Stomach smooth muscle (tissue), 2 donors: ENCODE measurements around the gene MAPT.
"Not testable (repeated sequence)": the region's sequence is repeated elsewhere in the genome, so short reads cannot be mapped to it uniquely, and the experiment has no call there.

Experiments used
- H3K27ac ChIP-seq: one replicate; pipeline ENCODE4 v1.7.0; 2013; ENCODE audit warnings: mild to moderate bottlenecking, low read length, inconsistent platforms
- H3K27me3 ChIP-seq, 2 donors: one replicate each; pipeline ENCODE4 v1.7.0; 2013; ENCODE audit warnings: low read length in 2 of 2; ENCODE audit not compliant: insufficient read depth in 2 of 2, control insufficient read depth in 1 of 2
- H3K36me3 ChIP-seq, 2 donors: one replicate each; pipeline ENCODE4 v1.7.0; 2013; ENCODE audit warnings: low read length in 2 of 2; ENCODE audit not compliant: control insufficient read depth in 2 of 2, insufficient read depth in 2 of 2
- H3K4me1 ChIP-seq: one replicate; pipeline ENCODE4 v1.7.0; 2013; ENCODE audit warnings: low read length; ENCODE audit not compliant: control insufficient read depth, insufficient read depth
- H3K4me3 ChIP-seq, 2 donors: one replicate each; pipeline ENCODE4 v1.7.0; 2013; ENCODE audit warnings: low read length in 2 of 2
- H3K9ac ChIP-seq, 2 donors: one replicate each; pipeline ENCODE4 v1.7.0; 2013; ENCODE audit warnings: low read length in 2 of 2, mild to moderate bottlenecking in 1 of 2
- H3K9me3 ChIP-seq, 2 donors: one replicate each; pipeline ENCODE4 v1.7.0; 2013; ENCODE audit warnings: low read length in 2 of 2; ENCODE audit not compliant: control insufficient read depth in 2 of 2
- donor health status: healthy.
- donor health status: Pancreatic carcinoma.

The MAPT gene

GRCh38 chr17:46023366-46023765 is 129.0 kb downstream of the MAPT start:
- not testable (repeated sequence) for H3K9ac ChIP-seq, H3K27me3 ChIP-seq, H3K4me1 ChIP-seq, H3K4me3 ChIP-seq, H3K9me3 ChIP-seq, H3K27ac ChIP-seq
- peaks cover 0 to 20% of the 10 kb centered on the region in 2 donors for H3K36me3 ChIP-seq

- no peak overlapping the region for H3K4me3 ChIP-seq
- H3K9me3 ChIP-seq, result no peaks in the 10 kb centered on the region
- no peak overlapping the region for H3K9ac ChIP-seq
- H3K4me1 ChIP-seq, result no peaks in the 10 kb centered on the region
- H3K36me3 ChIP-seq, result peaks cover 0 to 21% of the 10 kb centered on the region in 2 donors
- H3K27me3 ChIP-seq, result no peaks in the 10 kb centered on the region
- no peak overlapping the region for H3K27ac ChIP-seq
These were observed 129.5 kb downstream of the MAPT start for GRCh38 chr17:46023783-46024388.

- Histone ChIP-seq H3K36me3 (peaks cover 6 to 21% of the 10 kb centered on the region in 2 donors), H3K9ac (no peak overlapping the region), H3K4me3 (no peak overlapping the region), H3K27ac (no peak overlapping the region), H3K27me3 (no peaks in the 10 kb centered on the region), H3K9me3 (no peaks in the 10 kb centered on the region), H3K4me1 (no peaks in the 10 kb centered on the region)
These were observed 130.2 kb downstream of the MAPT start for GRCh38 chr17:46024590-46024989.

GRCh38 chr17:46025060-46025459 is 130.7 kb downstream of the MAPT start:
- Histone ChIP-seq H3K9ac (no peak overlapping the region), H3K4me1 (no peaks in the 10 kb centered on the region), H3K4me3 (no peak overlapping the region), H3K36me3 (peaks cover 7 to 21% of the 10 kb centered on the region in 2 donors), H3K9me3 (no peaks in the 10 kb centered on the region), H3K27ac (no peak overlapping the region), H3K27me3 (no peaks in the 10 kb centered on the region)

- Histone ChIP-seq H3K9me3 (no peaks in the 10 kb centered on the region), H3K27ac (peak overlapping the region; percentile 11), H3K27me3 (no peaks in the 10 kb centered on the region), H3K9ac (no peak overlapping the region), H3K4me1 (no peaks in the 10 kb centered on the region), H3K4me3 (no peak overlapping the region), H3K36me3 (peaks cover 12 to 24% of the 10 kb centered on the region in 2 donors)
These were observed 131.3 kb downstream of the MAPT start for GRCh38 chr17:46025510-46026165.

- Histone ChIP-seq H3K36me3 (peaks cover 19 to 32% of the 10 kb centered on the region in 2 donors), H3K27me3 (no peaks in the 10 kb centered on the region), H3K9ac (no peak overlapping the region), H3K9me3 (no peaks in the 10 kb centered on the region), H3K27ac (peak overlapping the region; percentile 11), H3K4me1 (no peaks in the 10 kb centered on the region), H3K4me3 (no peak overlapping the region)
These were observed 132.1 kb downstream of the MAPT start for GRCh38 chr17:46026166-46027047.

- Histone ChIP-seq H3K27me3 (no peaks in the 10 kb centered on the region), H3K36me3 (peaks cover 28 to 40% of the 10 kb centered on the region in 2 donors), H3K9me3 (no peaks in the 10 kb centered on the region), H3K9ac (no peak overlapping the region), H3K27ac (peak overlapping the region; percentile 18), H3K4me1 (no peaks in the 10 kb centered on the region), H3K4me3 (no peak overlapping the region)
These were observed 133.0 kb downstream of the MAPT start for GRCh38 chr17:46027048-46027975.

GRCh38 chr17:46027976-46028325 is 133.6 kb downstream of the MAPT start:
- no peaks in the 10 kb centered on the region for H3K9me3 ChIP-seq
- H3K27me3 ChIP-seq, result no peaks in the 10 kb centered on the region
- H3K4me3 ChIP-seq, result no peak overlapping the region
- no peak overlapping the region for H3K9ac ChIP-seq
- no peaks in the 10 kb centered on the region for H3K4me1 ChIP-seq
- H3K36me3 ChIP-seq, result peaks cover 34 to 43% of the 10 kb centered on the region in 2 donors
- peak overlapping the region; percentile 18 for H3K27ac ChIP-seq

- Histone ChIP-seq H3K27ac (peak overlapping the region; percentile 18), H3K9me3 (no peaks in the 10 kb centered on the region), H3K4me3 (no peak overlapping the region), H3K4me1 (no peaks in the 10 kb centered on the region), H3K9ac (no peak overlapping the region), H3K36me3 (peaks cover 38 to 44% of the 10 kb centered on the region in 2 donors), H3K27me3 (no peaks in the 10 kb centered on the region)
These were observed 134.0 kb downstream of the MAPT start for GRCh38 chr17:46028374-46028773.

- no peak overlapping the region for H3K27ac ChIP-seq
- peaks cover 45 to 51% of the 10 kb centered on the region in 2 donors for H3K36me3 ChIP-seq
These were observed 134.7 kb downstream of the MAPT start for GRCh38 chr17:46028981-46029565.

More at GRCh38 chr17:46028981-46029565, 134.7 kb downstream of the MAPT start:
- no peaks in the 10 kb centered on the region for H3K27me3 ChIP-seq
- no peaks in the 10 kb centered on the region for H3K4me1 ChIP-seq
- no peaks in the 10 kb centered on the region for H3K9me3 ChIP-seq
- no peak overlapping the region for H3K9ac ChIP-seq
- no peak overlapping the region for H3K4me3 ChIP-seq
